ENCODE results near the gene NEGR1.

DNA sequence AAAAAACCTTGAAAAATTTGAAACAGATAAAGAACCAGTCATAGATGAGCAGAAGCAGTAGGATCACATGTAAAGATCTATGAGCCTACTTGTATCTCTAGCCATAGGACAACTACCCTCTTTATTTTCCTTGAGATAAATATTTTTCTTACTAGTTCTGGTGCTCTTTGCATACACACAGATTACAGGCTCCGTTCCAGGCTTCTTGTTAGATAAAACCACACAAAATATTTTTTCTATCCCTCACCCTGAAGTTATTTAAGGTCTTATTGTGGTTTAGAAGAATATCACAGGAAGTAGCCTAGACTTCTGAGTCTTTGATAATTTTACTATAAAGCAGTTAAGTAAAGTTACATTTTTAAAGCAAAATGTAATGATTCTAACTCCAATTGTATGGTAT lies 512.2 kb downstream of the NEGR1 start:
- TF ChIP-seq, protein P1, sequence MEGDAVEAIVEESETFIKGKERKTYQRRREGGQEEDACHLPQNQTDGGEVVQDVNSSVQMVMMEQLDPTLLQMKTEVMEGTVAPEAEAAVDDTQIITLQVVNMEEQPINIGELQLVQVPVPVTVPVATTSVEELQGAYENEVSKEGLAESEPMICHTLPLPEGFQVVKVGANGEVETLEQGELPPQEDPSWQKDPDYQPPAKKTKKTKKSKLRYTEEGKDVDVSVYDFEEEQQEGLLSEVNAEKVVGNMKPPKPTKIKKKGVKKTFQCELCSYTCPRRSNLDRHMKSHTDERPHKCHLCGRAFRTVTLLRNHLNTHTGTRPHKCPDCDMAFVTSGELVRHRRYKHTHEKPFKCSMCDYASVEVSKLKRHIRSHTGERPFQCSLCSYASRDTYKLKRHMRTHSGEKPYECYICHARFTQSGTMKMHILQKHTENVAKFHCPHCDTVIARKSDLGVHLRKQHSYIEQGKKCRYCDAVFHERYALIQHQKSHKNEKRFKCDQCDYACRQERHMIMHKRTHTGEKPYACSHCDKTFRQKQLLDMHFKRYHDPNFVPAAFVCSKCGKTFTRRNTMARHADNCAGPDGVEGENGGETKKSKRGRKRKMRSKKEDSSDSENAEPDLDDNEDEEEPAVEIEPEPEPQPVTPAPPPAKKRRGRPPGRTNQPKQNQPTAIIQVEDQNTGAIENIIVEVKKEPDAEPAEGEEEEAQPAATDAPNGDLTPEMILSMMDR (IDR thresholded peaks at IDR 0.05) = no peak
- no peak for TF ChIP-seq POLR2A (IDR thresholded peaks at IDR 0.05)

All from heart left ventricle (tissue), 13 donors.